ENCODE results near the gene NDUFS8. TPM values are rescaled to one million over a fixed set of nuclear protein-coding genes. Genes with fewer than 3 reads are reported as not detected.
A peak's percentile ranks its signal among the peaks of the same experiment; 100 is the strongest.
"Not testable (repeated sequence)": the region's sequence is repeated elsewhere in the genome, so short reads cannot be mapped to it uniquely, and the experiment has no call there.

Gene NDUFS8
- 108 TPM for total RNA-seq
- 10 to 100 TPM; 67.1 to 91.2 (median 78.2) TPM for polyA plus RNA-seq (ENCODE audit: insufficient read depth in 1 of 8, insufficient read length in 8 of 8, low replicate concordance in 1 of 8)
- long read RNA-seq, donor 1, transcript NDUFS8-201 (7 exons, 791 nt) = major isoform, 14 of 33 reads
- long read RNA-seq, donor 1, partial matches to known transcripts = 0 of 33 reads
- long read RNA-seq, donor 1, other reads (novel, unspliced or antisense) = 17 of 33 reads
- long read RNA-seq, donor 2, partial matches to known transcripts = 0 of 2 reads
- long read RNA-seq, donor 2, other reads (novel, unspliced or antisense) = 0 of 2 reads
- long read RNA-seq, donor 3, transcript NDUFS8-201 (7 exons, 791 nt) = major isoform, 19 of 44 reads
- long read RNA-seq, donor 3, partial matches to known transcripts = 0 of 44 reads
- long read RNA-seq, donor 3, other reads (novel, unspliced or antisense) = 24 of 44 reads
- long read RNA-seq, donor 4, transcript NDUFS8-201 (7 exons, 791 nt) = major isoform, 23 of 42 reads
- long read RNA-seq, donor 4, partial matches to known transcripts = 0 of 42 reads
- long read RNA-seq, donor 4, other reads (novel, unspliced or antisense) = 15 of 42 reads
- long read RNA-seq, donor 5, transcript NDUFS8-201 (7 exons, 791 nt) = major isoform, 51 of 98 reads
- long read RNA-seq, donor 5, partial matches to known transcripts = 0 of 98 reads
- long read RNA-seq, donor 5, other reads (novel, unspliced or antisense) = 42 of 98 reads
- long read RNA-seq, donor 6, transcript NDUFS8-201 (7 exons, 791 nt) = major isoform, 48 of 99 reads
- long read RNA-seq, donor 6, partial matches to known transcripts = 17 of 99 reads
- long read RNA-seq, donor 6, other reads (novel, unspliced or antisense) = 27 of 99 reads
- long read RNA-seq, donor 7, transcript NDUFS8-201 (7 exons, 791 nt) = major isoform, 28 of 84 reads
- long read RNA-seq, donor 7, partial matches to known transcripts = 13 of 84 reads
- long read RNA-seq, donor 7, other reads (novel, unspliced or antisense) = 42 of 84 reads
- long read RNA-seq, donor 8, transcript NDUFS8-201 (7 exons, 791 nt) = major isoform, 10 of 43 reads
- long read RNA-seq, donor 8, partial matches to known transcripts = 5 of 43 reads
- long read RNA-seq, donor 8, other reads (novel, unspliced or antisense) = 21 of 43 reads
- long read RNA-seq, donor 9, transcript NDUFS8-201 (7 exons, 791 nt) = major isoform, 25 of 53 reads
- long read RNA-seq, donor 9, partial matches to known transcripts = 6 of 53 reads
- long read RNA-seq, donor 9, other reads (novel, unspliced or antisense) = 22 of 53 reads
- long read RNA-seq, donor 10, transcript NDUFS8-201 (7 exons, 791 nt) = major isoform, 30 of 76 reads
- long read RNA-seq, donor 10, partial matches to known transcripts = 12 of 76 reads
- long read RNA-seq, donor 10, other reads (novel, unspliced or antisense) = 30 of 76 reads
- long read RNA-seq, donor 11, transcript NDUFS8-201 (7 exons, 791 nt) = major isoform, 29 of 68 reads
- long read RNA-seq, donor 11, partial matches to known transcripts = 5 of 68 reads
- long read RNA-seq, donor 11, other reads (novel, unspliced or antisense) = 31 of 68 reads

DNA sequence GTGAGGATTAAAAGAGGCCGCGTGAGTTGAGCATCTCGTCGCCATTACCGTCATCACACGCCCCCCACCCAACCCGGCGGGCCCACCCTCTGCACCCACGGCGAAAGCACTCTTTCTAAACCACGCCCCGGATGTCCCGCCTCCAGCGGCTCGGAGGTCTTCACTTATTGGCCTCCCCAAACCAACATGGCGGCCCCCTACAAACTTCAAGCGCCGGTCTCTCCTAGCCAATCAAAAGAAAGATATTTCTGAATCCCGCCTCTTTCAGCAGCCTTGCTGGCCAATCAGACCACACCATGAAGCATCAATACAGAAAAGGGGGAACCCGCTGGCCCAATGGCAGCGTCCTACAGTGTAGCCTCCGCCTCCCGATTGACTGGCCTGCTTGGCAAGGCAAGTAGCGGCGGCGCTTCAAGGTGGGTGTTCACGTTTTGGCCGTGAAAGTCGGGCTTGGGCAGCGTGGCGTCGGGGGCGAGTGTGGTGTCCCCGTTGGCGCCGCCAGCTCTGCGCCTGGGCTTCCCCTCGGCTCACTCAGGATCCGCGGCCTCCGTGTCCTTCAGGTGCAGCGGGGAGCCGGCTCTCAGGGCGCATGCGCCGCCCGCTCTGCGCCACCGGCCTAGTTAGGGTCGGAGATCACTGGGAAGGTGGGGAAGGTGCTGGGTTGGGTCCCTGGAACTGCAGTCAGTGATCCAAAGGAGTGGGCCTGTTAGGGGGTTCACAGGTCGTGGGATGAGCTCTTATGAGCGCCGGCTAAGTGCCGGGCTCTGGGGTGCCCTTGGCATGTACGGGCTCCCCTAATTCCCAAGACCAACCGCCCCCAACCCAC is at the start of gene NDUFS8:
TSS of gene NDUFS8 (plus strand) at position 364 of the 826 bp plus-strand sequence. CDS start 1,471 bp downstream, outside the sequence.
- DNase-seq = peak; percentile 100
- Histone ChIP-seq H3K27ac (ENCODE audit: low read length) (peak within 1 kb of the TSS; percentile 88), H3K36me3 (ENCODE audit: control insufficient read depth, insufficient read depth, low read length) (peaks cover 29% of the 10 kb centered on the region), H3K27me3 (ENCODE audit: control insufficient read depth, insufficient read depth, low read length) (no peaks in the 10 kb centered on the region), H3K4me3 (ENCODE audit: low read length) (peak within 1 kb of the TSS; percentile 95), H3K9me3 (replicated peaks; ENCODE audit: control insufficient read depth, low read depth, low read length) (no peaks in the 10 kb centered on the region), H3K4me1 (ENCODE audit: control insufficient read depth, insufficient read depth, low read length) (peaks cover 18% of the 10 kb centered on the region)
- under 1% methylated on average over 36 of the region's 56 CpGs for WGBS (ENCODE audit: insufficient coverage)

DNA sequence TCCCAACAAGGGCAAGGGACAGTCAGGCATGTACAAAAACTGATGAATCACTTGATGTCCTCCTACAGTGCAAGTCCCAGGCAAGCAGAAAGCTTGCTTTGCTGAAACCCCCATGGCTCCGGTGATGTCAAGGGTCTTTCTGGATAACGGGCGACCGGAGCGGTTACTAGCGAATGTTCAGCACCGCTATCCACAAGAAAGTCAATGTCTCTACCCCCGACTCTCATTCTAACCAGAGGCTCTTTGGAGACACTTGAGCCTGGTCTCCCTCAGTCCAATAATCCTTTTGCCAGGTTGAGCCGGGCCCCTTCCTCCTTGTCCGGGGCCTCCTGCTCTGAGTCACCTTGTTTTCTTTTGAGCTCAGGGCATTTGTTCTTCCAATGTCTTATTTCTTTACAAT is 49.3 kb upstream of the NDUFS8 start:
- not testable (repeated sequence) for H3K36me3 ChIP-seq (ENCODE audit: control insufficient read depth, insufficient read depth, low read length)
- WGBS (ENCODE audit: insufficient coverage) = 79% methylated on average over 10 of the region's 10 CpGs
- peaks cover 11% of the 10 kb centered on the region for H3K27me3 ChIP-seq (ENCODE audit: control insufficient read depth, insufficient read depth, low read length)

DNA sequence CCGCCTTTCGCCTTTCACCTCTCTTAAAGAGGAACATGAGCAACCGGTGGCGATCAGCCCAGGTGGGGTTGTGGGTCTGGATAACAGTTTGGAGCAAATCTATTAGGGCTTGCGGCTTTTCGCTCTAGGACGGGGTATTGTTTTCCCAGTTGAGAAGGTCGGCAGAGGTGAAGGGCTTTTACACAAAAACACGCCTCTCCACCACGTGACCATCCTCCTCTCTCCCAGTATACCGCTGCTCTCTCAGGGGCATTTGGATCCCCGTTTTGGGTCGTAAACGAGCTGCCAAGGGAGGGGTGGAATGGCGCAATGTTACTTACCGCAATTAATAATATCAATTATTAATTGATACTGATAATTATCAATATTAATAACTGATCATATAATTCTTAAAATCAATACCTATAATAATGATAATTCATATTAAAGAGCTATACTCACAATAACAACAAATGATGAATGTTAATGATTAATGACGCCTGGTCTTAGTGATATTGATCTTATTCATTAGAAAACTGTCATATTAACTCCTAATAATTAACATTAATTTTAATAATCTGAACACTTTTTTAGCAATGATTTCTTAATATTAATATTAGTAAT is 48.1 kb upstream of the NDUFS8 start:
- DNase-seq; H3K4me3 ChIP-seq (ENCODE audit: low read length); H3K9me3 ChIP-seq (replicated peaks; ENCODE audit: control insufficient read depth, low read depth, low read length); H3K36me3 ChIP-seq (ENCODE audit: control insufficient read depth, insufficient read depth, low read length); H3K4me1 ChIP-seq (ENCODE audit: control insufficient read depth, insufficient read depth, low read length); H3K27ac ChIP-seq (ENCODE audit: low read length): not testable (repeated sequence)
- peaks cover 11% of the 10 kb centered on the region for H3K27me3 ChIP-seq (ENCODE audit: control insufficient read depth, insufficient read depth, low read length)
- no CpG with 5 or more reads among the region's 17 CpGs for WGBS (ENCODE audit: insufficient coverage)

More for the DNA sequence above, 49.3 kb upstream of the NDUFS8 start:
- not testable (repeated sequence) for H3K4me3 ChIP-seq (ENCODE audit: low read length); DNase-seq; H3K27ac ChIP-seq (ENCODE audit: low read length); H3K9me3 ChIP-seq (replicated peaks; ENCODE audit: control insufficient read depth, low read depth, low read length); H3K4me1 ChIP-seq (ENCODE audit: control insufficient read depth, insufficient read depth, low read length)

- 78% methylated on average over 5 of the region's 29 CpGs for WGBS (ENCODE audit: insufficient coverage)
- H3K9me3 ChIP-seq (replicated peaks; ENCODE audit: control insufficient read depth, low read depth, low read length) = no peaks in the 10 kb centered on the region
Measured at GRCh38 chr11:67983951-67984350, 46.5 kb upstream of the NDUFS8 start.

DNA sequence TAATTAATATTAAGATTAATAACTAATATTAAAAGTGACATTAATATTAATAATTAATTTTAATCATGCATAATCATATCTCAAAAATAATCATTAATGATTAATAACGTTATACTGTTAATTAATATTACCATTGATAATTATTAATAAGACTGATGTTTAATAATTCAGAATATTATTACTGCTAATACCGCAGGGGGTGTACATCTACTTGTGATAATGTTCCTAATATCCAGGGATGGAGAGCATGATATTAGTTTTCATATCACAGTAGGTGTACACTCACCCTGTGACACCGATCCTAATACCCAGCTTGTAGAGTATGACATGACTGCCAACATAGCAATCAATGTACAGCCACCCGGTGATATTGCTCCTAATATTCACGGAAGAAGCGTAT is 45.2 kb upstream of the NDUFS8 start:
- H3K9me3 ChIP-seq (replicated peaks; ENCODE audit: control insufficient read depth, low read depth, low read length); H3K4me1 ChIP-seq (ENCODE audit: control insufficient read depth, insufficient read depth, low read length); H3K27ac ChIP-seq (ENCODE audit: low read length); H3K4me3 ChIP-seq (ENCODE audit: low read length); DNase-seq; H3K36me3 ChIP-seq (ENCODE audit: control insufficient read depth, insufficient read depth, low read length); H3K27me3 ChIP-seq (ENCODE audit: control insufficient read depth, insufficient read depth, low read length): not testable (repeated sequence)
- WGBS (ENCODE audit: insufficient coverage) = no CpG with 5 or more reads among the region's 6 CpGs

More at GRCh38 chr11:67983951-67984350, 46.5 kb upstream of the NDUFS8 start:
- H3K4me3 ChIP-seq (ENCODE audit: low read length) = no peak overlapping the region
- H3K4me1 ChIP-seq (ENCODE audit: control insufficient read depth, insufficient read depth, low read length) = no peaks in the 10 kb centered on the region
- peaks cover 9% of the 10 kb centered on the region for H3K27me3 ChIP-seq (ENCODE audit: control insufficient read depth, insufficient read depth, low read length)
- H3K27ac ChIP-seq (ENCODE audit: low read length) = no peak overlapping the region
- DNase-seq = no peak
- no peaks in the 10 kb centered on the region for H3K36me3 ChIP-seq (ENCODE audit: control insufficient read depth, insufficient read depth, low read length)

- not testable (repeated sequence) for DNase-seq; H3K4me1 ChIP-seq (ENCODE audit: control insufficient read depth, insufficient read depth, low read length); H3K36me3 ChIP-seq (ENCODE audit: control insufficient read depth, insufficient read depth, low read length); H3K27ac ChIP-seq (ENCODE audit: low read length); H3K9me3 ChIP-seq (replicated peaks; ENCODE audit: control insufficient read depth, low read depth, low read length); H3K4me3 ChIP-seq (ENCODE audit: low read length)
- 1% methylated on average over 18 of the region's 58 CpGs for WGBS (ENCODE audit: insufficient coverage)
- H3K27me3 ChIP-seq (ENCODE audit: control insufficient read depth, insufficient read depth, low read length) = peaks cover 14% of the 10 kb centered on the region
Measured at GRCh38 chr11:67990546-67991346, 39.7 kb upstream of the NDUFS8 start.

DNA sequence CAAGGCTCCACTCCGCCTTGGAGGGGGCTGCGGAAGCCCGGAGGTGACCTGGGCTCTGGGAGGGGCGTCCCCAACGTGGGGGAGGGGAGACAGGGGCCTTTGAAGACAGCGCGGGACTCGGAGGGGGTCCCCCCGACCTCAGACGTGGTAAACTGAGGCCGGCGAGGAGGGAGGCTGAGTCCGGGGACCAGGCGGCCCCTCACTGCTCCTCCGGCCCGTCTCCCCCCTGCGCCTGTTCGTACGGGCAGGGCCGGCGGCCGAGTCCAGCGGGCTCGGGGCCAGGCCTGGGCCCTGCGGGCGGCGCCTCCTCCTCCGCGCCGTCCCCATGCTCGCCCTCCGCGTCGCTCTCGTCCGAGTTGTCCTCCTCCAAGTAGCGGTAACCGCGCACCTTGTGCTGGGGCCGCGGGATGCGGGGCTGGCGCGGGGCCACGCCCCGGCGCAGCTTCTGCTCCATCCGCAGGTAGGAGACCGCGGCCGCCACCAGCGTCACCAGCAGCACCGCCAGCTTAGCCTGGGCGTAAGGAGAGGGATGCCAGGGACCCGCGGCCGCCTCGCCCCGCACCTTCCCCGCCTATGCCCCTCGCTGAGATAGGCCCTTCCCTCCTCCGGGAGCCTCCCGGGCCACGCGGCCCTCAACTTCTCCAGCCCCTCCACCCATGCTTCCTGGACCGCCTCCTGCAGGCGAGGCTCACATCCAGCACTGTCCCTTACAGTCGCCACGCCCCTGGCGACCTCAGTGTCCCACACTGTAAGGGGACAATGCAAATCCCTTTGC is 38.9 kb upstream of the NDUFS8 start:
- not testable (repeated sequence) for H3K4me3 ChIP-seq (ENCODE audit: low read length); H3K36me3 ChIP-seq (ENCODE audit: control insufficient read depth, insufficient read depth, low read length); DNase-seq; H3K4me1 ChIP-seq (ENCODE audit: control insufficient read depth, insufficient read depth, low read length); H3K27ac ChIP-seq (ENCODE audit: low read length); H3K9me3 ChIP-seq (replicated peaks; ENCODE audit: control insufficient read depth, low read depth, low read length)
- WGBS (ENCODE audit: insufficient coverage) = 3% methylated on average over 40 of the region's 70 CpGs
- peaks cover 14% of the 10 kb centered on the region for H3K27me3 ChIP-seq (ENCODE audit: control insufficient read depth, insufficient read depth, low read length)

GRCh38 chr11:67993821-67994220 is 36.7 kb upstream of the NDUFS8 start:
- not testable (repeated sequence) for H3K4me1 ChIP-seq (ENCODE audit: control insufficient read depth, insufficient read depth, low read length); H3K4me3 ChIP-seq (ENCODE audit: low read length); H3K27ac ChIP-seq (ENCODE audit: low read length); H3K36me3 ChIP-seq (ENCODE audit: control insufficient read depth, insufficient read depth, low read length); H3K9me3 ChIP-seq (replicated peaks; ENCODE audit: control insufficient read depth, low read depth, low read length)
- peak; percentile 2 for DNase-seq
- peaks cover 14% of the 10 kb centered on the region for H3K27me3 ChIP-seq (ENCODE audit: control insufficient read depth, insufficient read depth, low read length)
- 9% methylated on average over 9 of the region's 12 CpGs for WGBS (ENCODE audit: insufficient coverage)
